Measurements from ENCODE around the gene ZNF302.

GRCh38 chr19:34669305-34669704, 8.2 kb upstream of the ZNF302 start:
- TF ChIP-seq CTCF (IDR thresholded peaks at IDR 0.05; ENCODE audit: low read depth, low read length): no peak
- TF ChIP-seq POLR2A (IDR thresholded peaks at IDR 0.05; ENCODE audit: extremely low read depth, insufficient read length): no peak
- TF ChIP-seq MYC (IDR thresholded peaks at IDR 0.05; ENCODE audit: low read depth, low read length): no peak
